SK-N-SH (cell line): ENCODE data around the gene DGUOK. TPM values are rescaled to one million over a fixed set of nuclear protein-coding genes. Genes with fewer than 3 reads are reported as not detected.

Source experiments
- CTCF ChIA-PET: fragments of 300-600, 350-600 bp; formaldehyde crosslinking; extraction: SDS; loops from one replicate; lab custom pipeline; 2021; lab: Yijun Ruan, JAX
- POLR2A ChIA-PET: fragments of 350-600 bp; sonication (Branson Sonifier 250); formaldehyde crosslinking; extraction: SDS; loops from one replicate; lab custom pipeline; 2020; ENCODE audit warnings: antibody characterized with exemption, inconsistent platforms; lab: Yijun Ruan, JAX
- DNase-seq: peaks from one replicate; pipeline ENCODE4 v3.0.0; 2012
- H2AFZ ChIP-seq: fragments of 200-600 bp; sonication (generic); 2 replicates; pipeline ENCODE4 v1.8.1; 2016; ENCODE audit warnings: antibody characterized with exemption, mild to moderate bottlenecking, low read depth
- H3F3A ChIP-seq: fragments of 200-600 bp; sonication (generic); replicated peaks from 2 replicates; pipeline ENCODE3; 2016; ENCODE audit warnings: antibody characterized with exemption, mild to moderate bottlenecking; ENCODE audit not compliant: insufficient read depth
- H3K27ac ChIP-seq, 2 experiments: fragments of 200-500 bp in 1 of 2; fragments of 200-600 bp in 1 of 2; sonication (Bioruptor generic) in 1 of 2; sonication (generic), shearing (Covaris generic) in 1 of 2; 2 replicates each; pipeline versions ENCODE4 v1.5.1 to v1.6.1; 2014 to 2016; ENCODE audit warnings: low read depth in 2 of 2, inconsistent platforms in 1 of 2, low read length in 1 of 2, mild to moderate bottlenecking in 1 of 2, mixed read lengths in 1 of 2
- H3K27me3 ChIP-seq: fragments of 200-600 bp; sonication (generic), shearing (Covaris generic); 2 replicates; pipeline ENCODE4 v1.6.1; 2016; ENCODE audit warnings: mixed run types; ENCODE audit not compliant: insufficient read depth
- H3K36me3 ChIP-seq, 2 experiments: fragments of 200-500 bp in 1 of 2; fragments of 200-600 bp in 1 of 2; sonication (Bioruptor generic) in 1 of 2; sonication (generic) in 1 of 2; replicated peaks in 1 of 2; 2 replicates each; pipeline versions ENCODE3 to v1.5.1; 2014 to 2016; ENCODE audit warnings: low read length in 1 of 2, mild to moderate bottlenecking in 1 of 2; ENCODE audit not compliant: insufficient read depth in 2 of 2, control insufficient read depth in 1 of 2
- H3K4me1 ChIP-seq, 2 experiments: fragments of 200-500 bp in 1 of 2; fragments of 200-600 bp in 1 of 2; sonication (Bioruptor generic) in 1 of 2; sonication (generic), shearing (Covaris generic) in 1 of 2; 2 replicates each; pipeline versions ENCODE4 v1.5.1 to v1.6.1; 2014 to 2016; ENCODE audit warnings: low read depth in 1 of 2, low read length in 1 of 2, mixed run types in 1 of 2; ENCODE audit not compliant: insufficient read depth in 2 of 2, control insufficient read depth in 1 of 2
- H3K4me2 ChIP-seq: fragments of 200-600 bp; sonication (generic), shearing (Covaris generic); 2 replicates; pipeline ENCODE4 v1.6.1; 2017; ENCODE audit warnings: mixed run types
- H3K4me3 ChIP-seq, 2 experiments: fragments of 200-500 bp in 1 of 2; fragments of 200-600 bp in 1 of 2; sonication (Bioruptor generic) in 1 of 2; sonication (generic), shearing (Covaris generic) in 1 of 2; 2 replicates each; pipeline versions ENCODE4 v1.5.1 to v1.8.1; 2014 to 2016; ENCODE audit warnings: low read depth in 2 of 2, inconsistent platforms in 1 of 2, low read length in 1 of 2, mild to moderate bottlenecking in 1 of 2, mixed read lengths in 1 of 2, moderate library complexity in 1 of 2
- H3K79me2 ChIP-seq: fragments of 200-600 bp; sonication (generic); 2 replicates; pipeline ENCODE4 v1.8.1; 2017; ENCODE audit warnings: mild to moderate bottlenecking; ENCODE audit not compliant: insufficient read depth
- H3K9ac ChIP-seq: fragments of 200-600 bp; sonication (generic); 2 replicates; pipeline ENCODE4 v1.6.1; 2017; ENCODE audit warnings: mixed run types
- H3K9me2 ChIP-seq: fragments of 200-600 bp; sonication (generic); 2 replicates; pipeline ENCODE4 v1.6.1; 2017; ENCODE audit warnings: mixed run types
- H3K9me3 ChIP-seq: fragments of 200-600 bp; sonication (generic); 2 replicates; pipeline ENCODE4 v1.6.1; 2017; ENCODE audit warnings: mixed run types, mild to moderate bottlenecking, moderate library complexity
- H4K20me1 ChIP-seq: fragments of 200-600 bp; sonication (generic); 2 replicates; pipeline ENCODE4 v1.6.1; 2017; ENCODE audit warnings: mild to moderate bottlenecking, mixed run types; ENCODE audit not compliant: insufficient read depth
- ELF1 ChIP-seq: IDR thresholded peaks from 2 replicates; pipeline ENCODE4 v1.4.0; 2012
- FOSL2 ChIP-seq: IDR thresholded peaks from 2 replicates; pipeline ENCODE4 v1.4.0; 2012; ENCODE audit warnings: low read depth, mild to moderate bottlenecking, moderate library complexity, borderline replicate concordance
- FOXM1 ChIP-seq: IDR thresholded peaks from 2 replicates; pipeline ENCODE4 v1.4.0; 2012; ENCODE audit warnings: low read depth, mild to moderate bottlenecking
- GATA2 ChIP-seq: sonication (generic); formaldehyde crosslinking; IDR thresholded peaks from 2 replicates; pipeline ENCODE4 v1.5.0; 2020; ENCODE audit warnings: mild to moderate bottlenecking, missing genetic modification reagents
- JUND ChIP-seq: IDR thresholded peaks from 2 replicates; pipeline ENCODE4 v1.4.0; 2012
- MXI1 ChIP-seq: IDR thresholded peaks from 2 replicates; pipeline ENCODE4 v1.6.1; 2012; ENCODE audit warnings: mild to moderate bottlenecking, low read depth, low read length, improper control_type of control experiment
- NFIC ChIP-seq: IDR thresholded peaks from 2 replicates; pipeline ENCODE4 v1.4.0; 2012; ENCODE audit warnings: borderline replicate concordance
- RCOR1 ChIP-seq: fragments of 150-350 bp; IDR thresholded peaks from 2 replicates; pipeline ENCODE4 v1.6.1; 2017; ENCODE audit warnings: antibody characterized with exemption, low read length
- SIN3A ChIP-seq: IDR thresholded peaks from 2 replicates; pipeline ENCODE4 v1.6.1; 2012; ENCODE audit warnings: low read depth, mild to moderate bottlenecking, low read length, moderate library complexity, borderline replicate concordance
- whole genome bisulfite sequencing: methylation state at CpG from one replicate; pipeline ENCODE4 v1.1.6; 2017; ENCODE audit warnings: low lambda C conversion rate; 5-methylcytosine and 5-hydroxymethylcytosine counted together
- polyA plus RNA-seq, 3 experiments: library from polyadenylated mRNA; depleted of rRNA; stranded (reverse); fragments of >200 nt; gene quantifications; 2 replicates each; pipeline ENCODE4 v1.2.3, GENCODE V29; 2012
- TF ChIP-seq, protein P1 (sequence below): IDR thresholded peaks from 2 replicates; pipeline ENCODE4 v1.4.0; 2012; ENCODE audit warnings: low read depth, borderline replicate concordance
- TF ChIP-seq, protein P2 (sequence below): IDR thresholded peaks from 2 replicates; pipeline ENCODE4 v1.6.1; 2012; ENCODE audit warnings: mild to moderate bottlenecking, low read depth, low read length, moderate library complexity
- TF ChIP-seq, protein P3 (sequence below): IDR thresholded peaks from 2 replicates; pipeline ENCODE4; 2012

Gene DGUOK
- polyA plus RNA-seq, 1 of the 3 experiments (the other 2 are of a cell fraction) = 122 TPM

DNA sequence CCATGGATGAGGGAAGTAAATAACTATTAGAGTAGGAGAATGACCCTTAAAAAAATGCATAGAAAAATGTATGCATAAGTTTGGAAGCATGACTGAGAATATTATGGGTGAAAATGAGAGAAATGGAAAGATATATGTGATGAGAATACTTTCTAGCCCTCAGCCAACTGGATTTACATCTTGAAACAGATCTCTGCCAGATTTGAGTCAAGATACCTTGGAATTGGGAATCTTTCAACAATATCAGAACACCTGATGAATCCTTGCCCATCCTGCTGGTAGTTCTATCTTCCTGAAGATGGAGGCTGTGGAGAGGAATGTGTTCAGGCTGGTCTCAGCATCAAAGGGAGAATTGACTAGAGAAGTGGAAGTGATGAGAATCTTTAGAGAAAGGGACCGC is 63.9 kb downstream of the DGUOK start:
- Histone ChIP-seq H4K20me1 (peaks cover 22% of the 10 kb centered on the region; the same call in 1 of the 2 replicates), H3F3A (no peaks in the 10 kb centered on the region), H2AFZ (no peak overlapping the region), H3K9ac (no peak overlapping the region), H3K9me3 (no peaks in the 10 kb centered on the region), H3K27ac (no peak overlapping the region), H3K36me3 (peaks cover 3 to 7% of the 10 kb centered on the region in 2 experiments), H3K27me3 (no peaks in the 10 kb centered on the region), H3K79me2 (peaks cover 58% of the 10 kb centered on the region), H3K4me1 (peaks cover 13 to 34% of the 10 kb centered on the region in 2 experiments; a peak in 3 of 4 replicates), H3K4me3 (no peak overlapping the region), H3K9me2 (no peaks in the 10 kb centered on the region), H3K4me2 (no peak overlapping the region)
- no peak for TF ChIP-seq NFIC
- TF ChIP-seq SIN3A = no peak
- no peak for TF ChIP-seq MXI1
- TF ChIP-seq, protein P1, sequence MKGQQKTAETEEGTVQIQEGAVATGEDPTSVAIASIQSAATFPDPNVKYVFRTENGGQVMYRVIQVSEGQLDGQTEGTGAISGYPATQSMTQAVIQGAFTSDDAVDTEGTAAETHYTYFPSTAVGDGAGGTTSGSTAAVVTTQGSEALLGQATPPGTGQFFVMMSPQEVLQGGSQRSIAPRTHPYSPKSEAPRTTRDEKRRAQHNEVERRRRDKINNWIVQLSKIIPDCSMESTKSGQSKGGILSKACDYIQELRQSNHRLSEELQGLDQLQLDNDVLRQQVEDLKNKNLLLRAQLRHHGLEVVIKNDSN = no peak
- TF ChIP-seq, protein P2, sequence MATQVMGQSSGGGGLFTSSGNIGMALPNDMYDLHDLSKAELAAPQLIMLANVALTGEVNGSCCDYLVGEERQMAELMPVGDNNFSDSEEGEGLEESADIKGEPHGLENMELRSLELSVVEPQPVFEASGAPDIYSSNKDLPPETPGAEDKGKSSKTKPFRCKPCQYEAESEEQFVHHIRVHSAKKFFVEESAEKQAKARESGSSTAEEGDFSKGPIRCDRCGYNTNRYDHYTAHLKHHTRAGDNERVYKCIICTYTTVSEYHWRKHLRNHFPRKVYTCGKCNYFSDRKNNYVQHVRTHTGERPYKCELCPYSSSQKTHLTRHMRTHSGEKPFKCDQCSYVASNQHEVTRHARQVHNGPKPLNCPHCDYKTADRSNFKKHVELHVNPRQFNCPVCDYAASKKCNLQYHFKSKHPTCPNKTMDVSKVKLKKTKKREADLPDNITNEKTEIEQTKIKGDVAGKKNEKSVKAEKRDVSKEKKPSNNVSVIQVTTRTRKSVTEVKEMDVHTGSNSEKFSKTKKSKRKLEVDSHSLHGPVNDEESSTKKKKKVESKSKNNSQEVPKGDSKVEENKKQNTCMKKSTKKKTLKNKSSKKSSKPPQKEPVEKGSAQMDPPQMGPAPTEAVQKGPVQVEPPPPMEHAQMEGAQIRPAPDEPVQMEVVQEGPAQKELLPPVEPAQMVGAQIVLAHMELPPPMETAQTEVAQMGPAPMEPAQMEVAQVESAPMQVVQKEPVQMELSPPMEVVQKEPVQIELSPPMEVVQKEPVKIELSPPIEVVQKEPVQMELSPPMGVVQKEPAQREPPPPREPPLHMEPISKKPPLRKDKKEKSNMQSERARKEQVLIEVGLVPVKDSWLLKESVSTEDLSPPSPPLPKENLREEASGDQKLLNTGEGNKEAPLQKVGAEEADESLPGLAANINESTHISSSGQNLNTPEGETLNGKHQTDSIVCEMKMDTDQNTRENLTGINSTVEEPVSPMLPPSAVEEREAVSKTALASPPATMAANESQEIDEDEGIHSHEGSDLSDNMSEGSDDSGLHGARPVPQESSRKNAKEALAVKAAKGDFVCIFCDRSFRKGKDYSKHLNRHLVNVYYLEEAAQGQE = no peak
- no peak for TF ChIP-seq FOSL2
- TF ChIP-seq FOXM1 = no peak
- TF ChIP-seq ELF1 = no peak
- no peak for TF ChIP-seq RCOR1
- no peak for TF ChIP-seq JUND
- TF ChIP-seq GATA2 (CRISPR knock-in tag) = no peak
- TF ChIP-seq, protein P3, sequence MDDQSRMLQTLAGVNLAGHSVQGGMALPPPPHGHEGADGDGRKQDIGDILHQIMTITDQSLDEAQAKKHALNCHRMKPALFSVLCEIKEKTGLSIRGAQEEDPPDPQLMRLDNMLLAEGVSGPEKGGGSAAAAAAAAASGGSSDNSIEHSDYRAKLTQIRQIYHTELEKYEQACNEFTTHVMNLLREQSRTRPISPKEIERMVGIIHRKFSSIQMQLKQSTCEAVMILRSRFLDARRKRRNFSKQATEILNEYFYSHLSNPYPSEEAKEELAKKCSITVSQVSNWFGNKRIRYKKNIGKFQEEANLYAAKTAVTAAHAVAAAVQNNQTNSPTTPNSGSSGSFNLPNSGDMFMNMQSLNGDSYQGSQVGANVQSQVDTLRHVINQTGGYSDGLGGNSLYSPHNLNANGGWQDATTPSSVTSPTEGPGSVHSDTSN = no peak
- POLR2A ChIA-PET = no interaction called here
- CTCF ChIA-PET = no interaction called here
- DNase-seq = no peak
- WGBS = 100% methylated on average over 1 of the region's 1 CpG

DNA sequence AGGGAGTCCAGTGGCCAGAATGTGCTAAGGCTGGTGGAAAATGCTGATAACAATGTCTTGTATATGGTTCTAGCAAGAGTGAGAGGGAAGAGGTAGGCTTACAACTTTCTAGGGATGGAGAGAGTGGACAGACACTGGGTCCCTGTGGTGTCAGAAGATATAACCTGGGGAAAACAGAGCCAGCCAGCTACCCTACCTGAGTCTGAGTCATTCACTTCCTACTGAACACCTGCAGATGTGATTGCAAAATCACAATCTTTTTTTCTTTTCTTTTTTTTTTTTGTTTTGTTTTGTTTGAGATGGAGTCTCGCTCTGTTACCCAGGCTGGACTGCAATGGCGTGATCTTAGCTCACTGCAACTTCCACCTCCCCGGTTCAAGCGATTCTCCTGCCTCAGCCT is 65.4 kb downstream of the DGUOK start:
- TF ChIP-seq MXI1 = no peak
- Histone ChIP-seq H3K27ac (no peak overlapping the region), H3K9me3 (no peaks in the 10 kb centered on the region), H3K27me3 (no peaks in the 10 kb centered on the region), H3K4me1 (peaks cover 9 to 20% of the 10 kb centered on the region in 2 experiments; a peak in 3 of 4 replicates), H3F3A (no peaks in the 10 kb centered on the region), H2AFZ (no peak overlapping the region), H3K4me3 (no peak overlapping the region), H4K20me1 (peaks cover 22% of the 10 kb centered on the region; the same call in 1 of the 2 replicates), H3K4me2 (no peak overlapping the region), H3K9ac (no peak overlapping the region), H3K9me2 (no peaks in the 10 kb centered on the region), H3K79me2 (peaks cover 54% of the 10 kb centered on the region), H3K36me3 (peaks cover 3 to 7% of the 10 kb centered on the region in 2 experiments)
- no peak for DNase-seq
- 91% methylated on average over 4 of the region's 4 CpGs for WGBS
- ChIA-PET CTCF (no interaction called here), POLR2A (interaction anchor here (0.7 kb wide), 1 partner anchor 214 kb away, joined by 3 read pairs; no protein-coding TSS in a partner anchor)
